HEK293T (cell line): ENCODE data around the gene WNT3A.
"Not testable (repeated sequence)": the region's sequence is repeated elsewhere in the genome, so short reads cannot be mapped to it uniquely, and the experiment has no call there.

Experiments used
- BHLHE40 ChIP-seq: fragments of 450-650 bp; IDR thresholded peaks from 2 replicates; pipeline ENCODE4 v1.6.1; 2016; ENCODE audit warnings: mild to moderate bottlenecking, moderate library complexity, borderline replicate concordance
- SP1 ChIP-seq: fragments of 450-650 bp; IDR thresholded peaks from 2 replicates; pipeline ENCODE4 v1.6.1; 2017
- SUZ12 ChIP-seq: fragments of 450-650 bp; IDR thresholded peaks from 2 replicates; pipeline ENCODE4 v1.6.1; 2016; ENCODE audit warnings: mild to moderate bottlenecking

DNA sequence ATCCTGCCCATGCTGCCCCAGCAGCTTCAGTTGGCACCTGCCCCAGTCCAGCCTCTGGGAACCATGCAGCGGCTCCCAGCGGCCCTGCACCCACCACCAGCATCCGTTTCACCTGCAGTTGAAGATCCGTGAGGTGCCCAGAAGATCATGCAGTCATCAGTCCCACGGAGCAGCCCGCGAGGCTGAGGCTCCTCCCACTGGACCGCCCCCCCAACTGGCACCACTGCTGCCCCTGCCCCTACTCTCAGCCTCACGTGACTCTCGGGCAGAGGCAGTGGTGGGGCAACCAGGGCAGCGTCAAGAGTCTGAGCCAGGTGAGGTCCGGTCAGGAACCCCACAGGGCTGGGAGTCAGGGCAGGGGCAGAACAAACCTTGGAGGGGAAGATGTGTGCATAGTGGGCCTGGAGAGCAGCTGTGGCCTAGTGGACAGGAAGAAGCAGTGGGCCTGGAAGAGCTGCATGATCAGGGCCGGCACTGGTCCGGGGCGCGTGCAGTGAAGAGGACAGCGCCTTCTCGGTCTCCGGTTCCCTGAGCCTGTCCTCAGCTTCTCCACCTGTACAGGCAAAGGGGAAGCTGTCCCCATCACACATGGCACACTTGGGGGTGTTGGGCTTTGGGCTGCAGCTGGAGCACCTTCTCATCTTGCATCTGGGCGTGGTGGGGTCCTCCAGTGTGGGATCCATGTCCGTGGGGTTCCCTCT, 31.1 kb upstream of the WNT3A start:
- TF ChIP-seq BHLHE40, SUZ12, SP1: not testable (repeated sequence)
